Nephron (organoid): ENCODE measurements around the gene EFNA5.

Source experiments
- H3K27ac Mint-ChIP-seq, 3 experiments: 2 replicates each; pipeline ENCODE4 v1.8.0; 2020; ENCODE audit warnings: mixed read lengths in 3 of 3, mild to moderate bottlenecking in 2 of 3, moderate library complexity in 1 of 3
- H3K27me3 Mint-ChIP-seq: 2 replicates; pipeline ENCODE4 v1.8.0; 2021; ENCODE audit warnings: low read depth, mild to moderate bottlenecking, moderate library complexity, mixed read lengths
- H3K36me3 Mint-ChIP-seq: 2 replicates; pipeline ENCODE4 v1.8.0; 2020; ENCODE audit warnings: low read depth, mixed read lengths
- H3K4me1 Mint-ChIP-seq: 2 replicates; pipeline ENCODE4 v1.8.0; 2020; ENCODE audit warnings: mixed read lengths
- H3K4me3 Mint-ChIP-seq, 3 experiments: 2 replicates each; pipeline ENCODE4 v1.8.0; 2020; ENCODE audit warnings: mild to moderate bottlenecking in 3 of 3, mixed read lengths in 3 of 3, moderate library complexity in 2 of 3
- H3K9me3 Mint-ChIP-seq: 2 replicates; pipeline ENCODE4 v1.8.0; 2020; ENCODE audit warnings: mixed read lengths
- TF ChIP-seq, protein P1 (sequence below), 3 experiments: fragments of 200-600 bp; sonication (generic); IDR thresholded peaks; one replicate each; pipeline ENCODE4 v1.5.0; 2021; ENCODE audit warnings: antibody characterized with exemption in 3 of 3; ENCODE audit not compliant: unreplicated experiment in 3 of 3

The EFNA5 gene

DNA sequence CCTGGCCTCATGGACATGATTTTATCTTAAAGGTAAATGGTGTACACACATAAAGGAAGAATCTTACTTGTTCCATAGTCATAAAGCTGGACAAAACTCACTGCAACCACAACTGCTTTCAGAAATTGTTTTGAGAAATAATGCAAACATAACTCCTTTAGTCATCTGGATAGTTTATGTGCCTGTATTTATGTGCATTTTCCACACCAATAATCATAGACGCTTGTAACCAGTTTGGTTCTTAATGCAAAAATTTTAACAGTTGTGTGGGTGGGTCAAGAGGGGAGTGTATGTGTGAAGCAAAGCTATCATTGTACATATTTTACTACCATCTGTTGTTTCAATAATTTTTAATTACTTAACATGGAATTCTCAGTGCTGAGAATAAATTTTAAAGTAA lies 80.1 kb downstream of the EFNA5 start:
- TF ChIP-seq, protein P1, sequence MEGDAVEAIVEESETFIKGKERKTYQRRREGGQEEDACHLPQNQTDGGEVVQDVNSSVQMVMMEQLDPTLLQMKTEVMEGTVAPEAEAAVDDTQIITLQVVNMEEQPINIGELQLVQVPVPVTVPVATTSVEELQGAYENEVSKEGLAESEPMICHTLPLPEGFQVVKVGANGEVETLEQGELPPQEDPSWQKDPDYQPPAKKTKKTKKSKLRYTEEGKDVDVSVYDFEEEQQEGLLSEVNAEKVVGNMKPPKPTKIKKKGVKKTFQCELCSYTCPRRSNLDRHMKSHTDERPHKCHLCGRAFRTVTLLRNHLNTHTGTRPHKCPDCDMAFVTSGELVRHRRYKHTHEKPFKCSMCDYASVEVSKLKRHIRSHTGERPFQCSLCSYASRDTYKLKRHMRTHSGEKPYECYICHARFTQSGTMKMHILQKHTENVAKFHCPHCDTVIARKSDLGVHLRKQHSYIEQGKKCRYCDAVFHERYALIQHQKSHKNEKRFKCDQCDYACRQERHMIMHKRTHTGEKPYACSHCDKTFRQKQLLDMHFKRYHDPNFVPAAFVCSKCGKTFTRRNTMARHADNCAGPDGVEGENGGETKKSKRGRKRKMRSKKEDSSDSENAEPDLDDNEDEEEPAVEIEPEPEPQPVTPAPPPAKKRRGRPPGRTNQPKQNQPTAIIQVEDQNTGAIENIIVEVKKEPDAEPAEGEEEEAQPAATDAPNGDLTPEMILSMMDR (IDR thresholded peaks at IDR 0.05; ENCODE audit: unreplicated experiment in 3 of 3) = no peak
- Mint-ChIP-seq H3K4me3 (no peak overlapping the region), H3K27me3 (no peaks in the 10 kb centered on the region), H3K27ac (peak overlapping the region in 1 of 3 experiments; percentile 28), H3K4me1 (peaks cover 56% of the 10 kb centered on the region), H3K36me3 (no peaks in the 10 kb centered on the region), H3K9me3 (no peaks in the 10 kb centered on the region)

DNA sequence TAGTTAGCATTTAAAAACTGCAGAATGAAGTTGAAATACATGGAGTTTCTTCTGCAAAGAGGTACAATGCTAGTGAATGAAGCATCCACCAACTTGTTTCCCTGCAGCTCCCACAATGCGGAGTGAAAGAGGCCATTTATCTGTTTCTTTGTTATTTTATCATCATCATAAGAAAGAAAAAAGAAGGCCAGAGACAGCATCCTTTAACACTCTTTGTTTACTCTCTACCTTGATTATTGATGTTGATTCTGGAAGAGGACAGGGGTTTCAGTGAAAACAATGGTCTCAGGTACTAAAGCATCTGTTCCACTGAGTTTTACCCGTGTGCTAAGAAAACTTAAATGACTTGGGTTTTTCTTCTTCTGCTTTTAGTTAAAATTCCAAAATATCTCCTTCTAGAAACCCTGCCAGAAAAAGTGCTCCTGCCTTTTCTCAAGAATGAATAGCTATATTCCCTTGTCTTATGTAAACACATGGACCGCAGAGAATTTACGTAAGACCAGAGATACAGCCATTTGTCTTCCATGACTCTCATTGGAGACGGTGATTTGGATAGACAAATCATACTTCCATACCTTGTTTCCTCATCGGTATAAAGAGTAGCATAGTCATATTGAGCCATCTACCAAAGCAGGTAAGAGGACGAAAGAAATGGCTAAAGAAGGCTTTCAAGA lies 81.1 kb downstream of the EFNA5 start:
- Mint-ChIP-seq H3K9me3 (no peaks in the 10 kb centered on the region), H3K36me3 (no peaks in the 10 kb centered on the region), H3K4me3 (no peak overlapping the region), H3K27me3 (no peaks in the 10 kb centered on the region), H3K27ac (peak overlapping the region in 1 of 3 experiments; percentile 15), H3K4me1 (peaks cover 60% of the 10 kb centered on the region)
- TF ChIP-seq, protein P1 (IDR thresholded peaks at IDR 0.05; ENCODE audit: unreplicated experiment in 3 of 3) = no peak

DNA sequence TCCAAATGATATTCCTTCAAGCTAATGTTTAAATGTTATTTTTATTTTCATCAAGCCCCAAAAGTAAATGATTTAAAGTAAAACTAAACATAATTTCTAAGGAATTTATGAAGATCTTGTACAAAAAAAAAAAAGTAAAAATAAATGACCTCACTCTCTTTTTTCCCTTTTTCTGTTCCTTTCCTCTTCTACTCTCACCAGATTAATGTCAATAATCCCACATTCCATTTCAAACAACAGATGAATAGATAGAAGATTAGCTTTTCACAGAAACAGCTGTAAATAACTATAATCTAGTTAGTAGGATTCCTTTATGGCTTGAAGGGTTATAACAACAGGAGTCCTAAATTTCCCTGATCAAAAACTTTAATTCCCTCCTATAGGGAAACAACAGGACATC lies 88.1 kb downstream of the EFNA5 start:
- H3K27me3 Mint-ChIP-seq = no peaks in the 10 kb centered on the region
- TF ChIP-seq, protein P1 (IDR thresholded peaks at IDR 0.05; ENCODE audit: unreplicated experiment in 3 of 3) = no peak
- peak overlapping the region; percentile 50 to 92 (median 59) for H3K27ac Mint-ChIP-seq
- H3K4me1 Mint-ChIP-seq = peaks cover 67% of the 10 kb centered on the region
- no peaks in the 10 kb centered on the region for H3K9me3 Mint-ChIP-seq
- no peak overlapping the region for H3K4me3 Mint-ChIP-seq
- no peaks in the 10 kb centered on the region for H3K36me3 Mint-ChIP-seq

DNA sequence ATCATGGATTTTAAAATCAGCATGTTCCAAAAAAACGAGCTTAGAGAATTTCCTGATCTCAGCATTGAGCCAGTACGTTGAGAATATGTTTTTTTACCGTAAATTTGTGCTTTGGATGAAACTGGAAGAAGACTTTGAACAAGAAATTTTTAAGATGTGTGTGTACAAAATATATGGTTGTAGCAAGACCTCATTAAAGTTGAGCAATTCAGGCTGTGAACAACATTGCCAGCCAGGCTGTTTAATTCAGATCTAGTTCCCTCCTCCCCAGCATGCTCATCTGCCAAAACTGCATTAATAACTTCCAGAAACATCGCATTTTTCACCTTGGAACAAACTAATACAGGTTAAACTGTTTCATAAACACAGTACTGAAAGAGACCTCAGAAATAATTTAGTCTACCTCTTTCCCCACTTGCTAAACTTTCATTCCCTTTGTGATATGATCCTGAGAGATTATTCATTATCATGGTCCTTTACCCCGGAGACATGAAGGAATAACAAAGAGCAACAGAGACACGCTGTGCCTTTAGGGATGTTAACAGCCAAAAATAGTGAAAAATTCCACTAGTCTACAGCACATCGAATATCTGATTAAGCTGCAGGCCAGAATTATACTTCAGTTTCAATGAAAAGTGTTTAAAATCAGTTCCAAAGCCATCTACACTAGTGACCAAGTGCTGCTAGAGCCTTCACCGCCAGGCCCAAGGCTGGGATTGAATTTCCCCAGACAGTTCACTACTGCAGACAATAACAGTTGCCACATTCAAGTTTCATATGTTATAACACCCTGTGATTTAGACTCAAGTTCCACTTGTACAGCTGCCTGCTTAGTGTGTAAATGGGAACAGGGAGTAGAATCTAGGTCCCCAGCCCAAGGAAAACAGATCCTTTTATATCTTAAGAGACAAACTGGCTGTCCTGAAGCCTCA lies 89.6 kb downstream of the EFNA5 start:
- Mint-ChIP-seq H3K36me3 (no peaks in the 10 kb centered on the region), H3K27me3 (no peaks in the 10 kb centered on the region), H3K4me1 (peaks cover 79% of the 10 kb centered on the region), H3K9me3 (no peaks in the 10 kb centered on the region), H3K27ac (peak overlapping the region; percentile 88 to 95 (median 92)), H3K4me3 (peak overlapping the region in 2 of 3 experiments; percentile 1 to 51)
- TF ChIP-seq, protein P1 (IDR thresholded peaks at IDR 0.05; ENCODE audit: unreplicated experiment in 3 of 3) = no peak

DNA sequence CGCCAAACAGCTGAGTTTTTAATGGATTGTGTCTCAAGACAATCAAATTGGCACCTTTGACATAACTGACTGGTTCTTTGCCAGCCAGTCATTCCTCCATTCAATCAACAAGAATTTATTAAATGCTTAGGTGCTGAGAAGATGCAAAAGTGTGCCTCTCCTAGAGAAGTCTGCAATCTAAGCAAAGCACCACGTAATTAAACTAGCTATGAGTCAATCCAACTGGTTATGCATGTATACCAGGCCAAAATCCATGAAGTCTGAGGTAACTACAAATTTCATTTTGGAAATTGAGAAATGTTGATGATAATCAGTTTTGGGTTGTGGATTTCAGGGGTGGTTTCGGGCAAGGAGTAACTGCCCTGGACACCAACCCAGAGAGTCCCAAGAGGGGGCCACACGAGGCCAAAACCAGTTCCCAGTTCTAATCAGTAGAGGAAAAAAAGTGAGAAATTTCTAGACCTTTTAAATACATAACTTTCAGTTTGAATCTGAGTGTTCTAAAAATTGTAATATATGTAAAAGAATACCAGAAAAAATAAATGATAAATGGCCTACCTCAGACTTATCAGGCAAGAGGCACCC lies 92.6 kb downstream of the EFNA5 start:
- Mint-ChIP-seq H3K27me3 (no peaks in the 10 kb centered on the region), H3K9me3 (no peaks in the 10 kb centered on the region), H3K27ac (peak overlapping the region; percentile 25 to 93 (median 80)), H3K4me3 (no peak overlapping the region), H3K4me1 (peaks cover 73% of the 10 kb centered on the region), H3K36me3 (no peaks in the 10 kb centered on the region)
- TF ChIP-seq, protein P1 (IDR thresholded peaks at IDR 0.05; ENCODE audit: unreplicated experiment in 3 of 3) = no peak
